ENCODE measurements around the gene IGDCC3.

IGDCC3 gene

DNA sequence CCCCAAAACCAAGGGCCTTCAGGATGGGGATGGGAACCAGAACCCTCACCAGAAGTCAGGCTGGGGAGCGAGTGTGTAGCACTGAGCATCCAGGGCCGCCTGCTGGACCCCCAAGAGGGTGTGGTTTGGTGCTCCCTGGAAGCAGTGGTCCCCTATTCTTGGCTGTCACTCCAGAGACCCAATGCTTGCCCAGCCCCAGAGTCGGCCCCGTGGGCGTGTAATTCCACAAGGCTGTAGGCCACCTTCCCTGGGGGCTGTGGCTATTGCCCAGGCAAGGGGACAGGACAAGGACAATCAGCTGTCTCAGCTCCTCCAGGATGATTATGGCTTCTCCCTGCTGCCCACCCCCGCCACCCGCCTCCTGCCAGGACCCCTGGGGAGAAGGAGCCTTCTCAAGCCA is 14.5 kb downstream of the IGDCC3 start:
- no peak overlapping the region for H3K4me3 ChIP-seq (ENCODE audit: low read depth, low read length)
- in situ Hi-C loops (cut with HindIII; ENCODE audit: low sequenced_read_pairs): no loop called here
- TF ChIP-seq, protein P1, sequence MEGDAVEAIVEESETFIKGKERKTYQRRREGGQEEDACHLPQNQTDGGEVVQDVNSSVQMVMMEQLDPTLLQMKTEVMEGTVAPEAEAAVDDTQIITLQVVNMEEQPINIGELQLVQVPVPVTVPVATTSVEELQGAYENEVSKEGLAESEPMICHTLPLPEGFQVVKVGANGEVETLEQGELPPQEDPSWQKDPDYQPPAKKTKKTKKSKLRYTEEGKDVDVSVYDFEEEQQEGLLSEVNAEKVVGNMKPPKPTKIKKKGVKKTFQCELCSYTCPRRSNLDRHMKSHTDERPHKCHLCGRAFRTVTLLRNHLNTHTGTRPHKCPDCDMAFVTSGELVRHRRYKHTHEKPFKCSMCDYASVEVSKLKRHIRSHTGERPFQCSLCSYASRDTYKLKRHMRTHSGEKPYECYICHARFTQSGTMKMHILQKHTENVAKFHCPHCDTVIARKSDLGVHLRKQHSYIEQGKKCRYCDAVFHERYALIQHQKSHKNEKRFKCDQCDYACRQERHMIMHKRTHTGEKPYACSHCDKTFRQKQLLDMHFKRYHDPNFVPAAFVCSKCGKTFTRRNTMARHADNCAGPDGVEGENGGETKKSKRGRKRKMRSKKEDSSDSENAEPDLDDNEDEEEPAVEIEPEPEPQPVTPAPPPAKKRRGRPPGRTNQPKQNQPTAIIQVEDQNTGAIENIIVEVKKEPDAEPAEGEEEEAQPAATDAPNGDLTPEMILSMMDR (IDR thresholded peaks at IDR 0.05; ENCODE audit: low read depth, low read length): no peak
- DNase-seq (ENCODE audit: low read depth, low spot score): no peak

DNA sequence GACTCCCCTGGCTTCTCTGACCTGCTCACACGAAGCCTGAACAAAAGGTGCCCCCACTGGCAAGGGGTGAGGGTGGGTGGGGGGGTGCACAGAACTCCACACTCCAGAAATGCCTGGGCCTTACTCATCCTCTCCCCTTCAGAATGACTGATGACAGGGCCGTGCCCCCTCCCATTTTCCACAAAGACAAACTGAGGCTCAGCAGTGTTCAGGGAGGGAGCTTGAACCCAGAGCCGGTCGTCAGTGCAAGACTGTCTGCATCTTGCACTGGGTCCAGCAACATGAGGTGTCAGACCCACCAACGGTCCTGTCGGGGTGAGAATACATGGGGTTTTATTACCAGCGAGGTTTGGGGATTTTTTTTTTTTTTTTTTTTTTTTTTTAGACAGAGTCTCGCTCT is 15.3 kb downstream of the IGDCC3 start:
- in situ Hi-C loops (cut with HindIII; ENCODE audit: low sequenced_read_pairs): no loop called here

DNA sequence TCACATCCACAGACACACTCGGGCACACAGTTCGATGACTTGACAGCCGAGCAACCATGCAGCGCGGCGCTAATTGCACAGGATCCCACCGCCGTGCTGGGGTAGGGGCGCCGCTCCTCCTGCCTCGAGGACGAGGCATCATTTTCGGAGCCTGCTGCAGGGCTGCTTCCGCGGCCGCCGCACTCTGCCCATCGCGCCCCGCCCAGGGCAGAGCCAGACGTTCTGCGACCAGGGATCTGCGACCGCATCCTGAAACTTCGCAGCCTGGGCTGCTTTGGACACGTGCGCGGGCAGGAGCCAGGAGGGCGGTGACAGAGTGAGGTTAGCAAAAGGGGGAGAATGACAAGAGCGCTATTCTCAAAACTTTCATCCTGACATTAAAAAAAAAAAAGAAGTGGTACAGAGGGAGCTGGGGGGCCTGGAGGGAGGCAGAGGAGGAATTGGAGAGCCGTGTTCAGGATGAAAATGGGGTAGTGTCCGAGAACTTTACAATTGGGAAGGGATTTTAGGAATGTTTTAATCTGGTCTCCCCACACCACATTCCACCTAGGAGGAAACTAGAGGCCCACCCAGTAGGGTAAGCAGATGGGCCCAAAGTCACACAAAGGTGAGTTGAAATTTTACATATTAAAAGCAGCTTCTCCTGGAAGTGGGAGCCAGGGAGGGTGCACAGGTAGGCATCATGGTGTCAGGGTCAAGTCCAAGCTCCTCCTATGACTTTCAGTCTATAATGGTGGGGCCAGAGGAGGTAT is 15.9 kb downstream of the IGDCC3 start:
- no peak for DNase-seq (ENCODE audit: low read depth, low spot score)
- TF ChIP-seq, protein P1 (IDR thresholded peaks at IDR 0.05; ENCODE audit: low read depth, low read length): no peak
- in situ Hi-C loops (cut with HindIII; ENCODE audit: low sequenced_read_pairs): no loop called here
- H3K4me3 ChIP-seq (ENCODE audit: low read depth, low read length): no peak overlapping the region

More for the DNA sequence above, 15.3 kb downstream of the IGDCC3 start:
- no peak overlapping the region for H3K4me3 ChIP-seq (ENCODE audit: low read depth, low read length)
- no peak for DNase-seq (ENCODE audit: low read depth, low spot score)
- TF ChIP-seq, protein P1 (IDR thresholded peaks at IDR 0.05; ENCODE audit: low read depth, low read length): no peak

DNA sequence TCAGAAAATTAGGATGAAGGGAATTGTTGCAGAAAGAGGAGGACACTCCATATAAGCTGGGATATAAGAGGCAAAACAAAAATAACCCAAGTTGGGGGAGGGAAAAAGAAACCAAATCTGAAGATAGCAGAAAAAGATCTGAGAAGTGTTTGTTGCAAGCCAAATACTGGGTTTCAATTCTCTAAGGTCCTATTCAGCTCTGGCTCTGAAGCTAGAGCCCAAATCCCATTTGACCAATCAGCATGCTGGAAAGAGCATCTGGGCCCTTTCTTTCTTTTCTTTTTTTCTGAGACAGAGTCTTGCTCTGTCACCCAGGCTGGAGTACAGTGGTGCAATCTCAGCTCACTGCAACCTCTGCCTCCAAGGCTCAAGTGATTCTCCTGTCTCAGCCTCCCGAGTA is 17.3 kb downstream of the IGDCC3 start:
- TF ChIP-seq, protein P1 (IDR thresholded peaks at IDR 0.05; ENCODE audit: low read depth, low read length): no peak
- no peak for DNase-seq (ENCODE audit: low read depth, low spot score)
- in situ Hi-C loops (cut with HindIII; ENCODE audit: low sequenced_read_pairs): no loop called here
- no peak overlapping the region for H3K4me3 ChIP-seq (ENCODE audit: low read depth, low read length)

DNA sequence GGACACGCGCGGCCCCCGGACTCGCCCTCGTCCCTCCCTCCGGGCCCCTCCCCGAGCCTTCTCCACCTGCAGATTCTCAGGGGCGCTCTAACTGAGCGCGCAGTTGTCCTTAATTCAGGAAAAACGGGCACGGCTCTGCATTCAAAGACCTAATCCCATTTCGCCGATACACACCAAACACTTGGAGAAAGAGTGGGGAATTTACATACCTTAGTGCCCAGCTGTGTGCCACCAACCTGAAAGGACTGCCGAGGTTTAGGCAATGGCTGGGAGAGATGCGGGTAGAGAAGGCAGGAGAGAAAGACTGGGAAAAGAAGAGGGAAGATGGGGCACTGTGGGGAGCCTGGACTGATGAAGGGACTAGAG is 21.8 kb downstream of the IGDCC3 start:
- in situ Hi-C loops (cut with HindIII; ENCODE audit: low sequenced_read_pairs): no loop called here
- TF ChIP-seq, protein P1 (IDR thresholded peaks at IDR 0.05; ENCODE audit: low read depth, low read length): no peak
- no peak for DNase-seq (ENCODE audit: low read depth, low spot score)
- H3K4me3 ChIP-seq (ENCODE audit: low read depth, low read length): peak overlapping the region; percentile 28

DNA sequence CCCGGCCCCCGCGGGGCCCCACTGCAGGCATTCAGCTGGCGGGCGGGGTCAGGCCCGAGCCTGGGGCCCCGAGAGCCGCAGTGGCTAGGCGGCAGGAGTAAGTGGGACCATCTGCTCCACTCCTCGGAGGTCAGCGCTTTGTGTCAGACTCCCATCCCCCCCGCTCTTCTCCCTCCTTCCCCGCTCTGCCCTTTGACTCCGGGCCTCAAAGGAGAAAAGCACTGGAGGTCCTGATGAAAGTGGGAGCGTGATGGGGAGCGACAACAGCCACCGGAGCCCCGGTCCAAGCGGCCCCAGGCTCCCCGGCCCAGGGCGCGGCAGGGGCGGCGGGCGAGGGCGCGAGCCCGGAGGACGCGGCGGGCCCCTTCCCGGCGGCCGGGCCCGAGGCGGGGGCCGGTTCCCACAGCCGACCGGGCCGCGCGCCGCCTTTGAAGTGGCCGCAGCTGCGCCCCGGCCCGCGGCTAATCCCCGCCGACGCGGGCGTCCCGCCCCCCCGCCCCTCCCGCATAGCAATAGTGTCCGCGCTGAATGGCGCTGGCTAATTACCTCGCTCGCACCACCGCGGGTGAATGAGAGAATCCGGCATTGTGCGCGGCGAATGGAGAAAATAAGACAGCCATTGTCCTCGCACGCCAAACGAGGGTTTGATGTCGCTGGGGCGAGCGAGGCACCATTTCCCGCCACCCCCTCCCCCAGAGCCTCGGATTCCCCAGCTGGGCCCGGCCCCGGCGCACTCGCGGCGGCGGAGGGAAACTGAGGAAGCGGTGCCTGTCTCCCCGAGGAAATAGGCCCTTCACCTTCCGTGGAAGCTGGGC is 22.4 kb downstream of the IGDCC3 start:
- in situ Hi-C loops (cut with HindIII; ENCODE audit: low sequenced_read_pairs): no loop called here
- H3K4me3 ChIP-seq (ENCODE audit: low read depth, low read length): peak overlapping the region; percentile 28
- TF ChIP-seq, protein P1 (IDR thresholded peaks at IDR 0.05; ENCODE audit: low read depth, low read length): no peak
- no peak for DNase-seq (ENCODE audit: low read depth, low spot score)

Data from astrocyte of the spinal cord (primary cell).